CD4-positive, alpha-beta T cell treated with Interleukin-4 for 1 hour (primary cell): ENCODE results near the gene SORBS2.
A peak's percentile ranks its signal among the peaks of the same experiment; 100 is the strongest.
"Not testable (repeated sequence)": the region's sequence is repeated elsewhere in the genome, so short reads cannot be mapped to it uniquely, and the experiment has no call there.

Experiments used
- DNase-seq, 2 donors: peaks; one replicate each; pipeline ENCODE4 v3.0.0-alpha.2; 2020 to 2022

SORBS2 gene, protein sequence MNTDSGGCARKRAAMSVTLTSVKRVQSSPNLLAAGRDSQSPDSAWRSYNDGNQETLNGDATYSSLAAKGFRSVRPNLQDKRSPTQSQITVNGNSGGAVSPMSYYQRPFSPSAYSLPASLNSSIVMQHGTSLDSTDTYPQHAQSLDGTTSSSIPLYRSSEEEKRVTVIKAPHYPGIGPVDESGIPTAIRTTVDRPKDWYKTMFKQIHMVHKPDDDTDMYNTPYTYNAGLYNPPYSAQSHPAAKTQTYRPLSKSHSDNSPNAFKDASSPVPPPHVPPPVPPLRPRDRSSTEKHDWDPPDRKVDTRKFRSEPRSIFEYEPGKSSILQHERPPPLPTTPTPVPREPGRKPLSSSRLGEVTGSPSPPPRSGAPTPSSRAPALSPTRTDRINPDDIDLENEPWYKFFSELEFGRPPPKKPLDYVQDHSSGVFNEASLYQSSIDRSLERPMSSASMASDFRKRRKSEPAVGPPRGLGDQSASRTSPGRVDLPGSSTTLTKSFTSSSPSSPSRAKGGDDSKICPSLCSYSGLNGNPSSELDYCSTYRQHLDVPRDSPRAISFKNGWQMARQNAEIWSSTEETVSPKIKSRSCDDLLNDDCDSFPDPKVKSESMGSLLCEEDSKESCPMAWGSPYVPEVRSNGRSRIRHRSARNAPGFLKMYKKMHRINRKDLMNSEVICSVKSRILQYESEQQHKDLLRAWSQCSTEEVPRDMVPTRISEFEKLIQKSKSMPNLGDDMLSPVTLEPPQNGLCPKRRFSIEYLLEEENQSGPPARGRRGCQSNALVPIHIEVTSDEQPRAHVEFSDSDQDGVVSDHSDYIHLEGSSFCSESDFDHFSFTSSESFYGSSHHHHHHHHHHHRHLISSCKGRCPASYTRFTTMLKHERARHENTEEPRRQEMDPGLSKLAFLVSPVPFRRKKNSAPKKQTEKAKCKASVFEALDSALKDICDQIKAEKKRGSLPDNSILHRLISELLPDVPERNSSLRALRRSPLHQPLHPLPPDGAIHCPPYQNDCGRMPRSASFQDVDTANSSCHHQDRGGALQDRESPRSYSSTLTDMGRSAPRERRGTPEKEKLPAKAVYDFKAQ (N-terminal part only)

GRCh38 chr4:185811509-185812364 lies at the start of gene SORBS2:
SORBS2 (minus strand) TSS chr4:185812194; CDS start chr4:185690571, 121,623 bp downstream.
- peak in 1 of 2 donors; percentile 36 for DNase-seq

GRCh38 chr4:185859111-185859510 lies 47.1 kb upstream of the SORBS2 start:
- DNase-seq, result no peak

DNA sequence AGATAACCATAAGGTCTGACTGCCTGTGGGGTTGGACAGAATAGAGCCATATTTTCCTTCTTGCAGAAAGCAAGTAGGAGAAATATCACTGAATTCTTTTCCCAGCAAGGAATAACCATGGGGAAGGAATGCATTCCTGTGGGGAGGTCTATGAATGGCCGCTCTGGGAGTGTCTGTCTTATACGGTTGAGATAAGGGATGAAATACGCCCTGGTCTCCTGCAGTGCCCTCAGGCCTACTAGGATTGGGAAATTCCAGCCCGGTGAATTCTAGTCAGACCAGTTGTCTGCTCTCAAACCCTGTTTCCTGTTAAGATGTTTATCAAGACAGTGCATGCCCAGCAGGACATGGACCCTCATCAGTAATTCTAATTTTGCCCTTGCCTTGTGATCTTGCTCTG lies 45.6 kb upstream of the SORBS2 start:
- DNase-seq, result not testable (repeated sequence)

DNA sequence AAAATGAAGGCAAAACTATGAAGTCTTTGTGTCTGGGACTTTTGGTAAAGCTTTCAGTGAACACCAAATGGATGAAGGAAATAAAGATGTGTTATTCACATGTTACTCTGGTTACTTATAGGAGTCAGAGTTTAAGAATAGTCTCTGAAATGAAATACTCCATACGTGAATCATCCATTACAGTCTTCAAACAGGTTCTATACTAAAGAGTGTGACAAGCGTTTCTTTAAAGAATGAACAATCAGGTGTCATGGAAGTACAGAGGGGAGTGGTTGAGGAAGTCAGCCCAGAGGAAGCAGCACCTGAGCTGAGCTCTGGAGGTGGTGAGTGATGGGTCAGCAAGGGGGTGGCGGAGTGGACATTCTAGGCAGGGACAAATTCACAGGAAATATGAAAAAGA lies 41.8 kb upstream of the SORBS2 start:
- DNase-seq, result no peak

DNA sequence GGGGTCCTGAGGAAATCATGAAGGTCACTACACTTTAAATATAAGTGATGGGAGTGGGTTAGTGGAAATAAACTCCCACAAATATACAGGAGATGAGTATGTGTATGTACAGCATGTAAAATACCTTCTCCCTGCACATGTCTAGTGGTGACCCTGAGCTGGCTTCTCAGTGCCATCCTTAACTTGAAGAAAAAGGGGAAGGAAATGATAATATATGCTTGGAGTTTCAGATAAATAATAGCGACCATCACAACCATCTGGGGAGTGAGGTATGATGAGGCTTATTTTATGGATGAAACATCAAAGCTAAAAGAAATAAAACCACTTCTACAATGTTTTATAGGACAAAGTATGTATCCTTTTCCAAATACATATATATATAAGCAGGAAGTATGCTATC lies 41.0 kb upstream of the SORBS2 start:
- DNase-seq, result no peak

GRCh38 chr4:185849664-185850550 lies 37.9 kb upstream of the SORBS2 start:
- no peak for DNase-seq

DNA sequence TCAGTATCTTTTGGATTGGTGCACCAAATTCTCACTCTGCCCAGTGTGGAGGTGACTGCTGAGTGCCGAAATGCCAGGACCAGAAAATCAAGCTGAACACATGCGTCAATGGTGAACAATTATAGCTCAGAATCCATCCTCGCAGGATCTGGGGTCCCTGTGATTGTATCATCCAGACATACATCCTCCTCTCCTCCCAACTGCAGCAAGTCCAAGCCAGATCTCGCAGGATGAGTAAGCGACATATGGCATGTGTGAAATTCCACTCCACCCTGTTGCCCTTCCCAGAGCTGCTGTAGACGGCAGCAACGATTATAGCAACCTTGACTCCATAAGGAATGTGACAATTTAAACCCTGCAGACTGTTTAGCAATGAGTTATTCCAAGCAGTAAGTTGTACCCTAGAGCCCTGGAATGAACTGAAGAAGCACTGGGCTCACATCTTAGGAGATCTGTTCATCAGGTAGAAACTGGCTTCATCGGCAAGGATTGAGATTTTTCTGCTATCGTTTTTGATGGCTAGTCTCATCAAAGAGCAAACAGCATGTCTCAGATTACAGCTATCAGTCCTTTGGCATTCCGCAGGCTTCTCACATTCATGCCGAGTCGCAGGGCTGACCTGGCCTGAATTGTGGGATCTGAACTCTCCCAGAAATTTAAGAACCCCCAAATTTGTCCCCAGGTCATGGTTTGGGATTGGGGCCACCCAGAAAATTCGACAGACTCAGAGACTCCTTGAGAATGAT lies 35.5 kb upstream of the SORBS2 start:
- DNase-seq, result no peak

- DNase-seq, result no peak
Observed at GRCh38 chr4:185846505-185847150, 34.6 kb upstream of the SORBS2 start.

DNA sequence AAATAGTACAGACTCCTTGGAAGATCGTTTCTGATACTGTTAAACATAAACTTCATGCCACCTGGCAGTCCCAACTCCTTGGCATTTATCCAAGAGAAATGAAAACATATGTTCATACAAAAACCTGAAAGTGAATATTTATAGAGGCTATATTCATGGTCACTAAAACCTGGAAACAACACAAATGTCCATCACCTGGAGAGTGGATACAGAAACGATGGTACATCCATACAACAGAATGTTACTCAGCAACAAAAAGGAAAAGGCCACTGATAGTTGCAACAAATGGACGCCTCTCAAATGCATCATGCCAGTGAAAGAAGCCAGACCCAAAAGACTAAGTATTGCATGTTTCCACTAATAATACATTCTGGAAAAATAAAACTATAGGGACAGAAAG lies 34.0 kb upstream of the SORBS2 start:
- no peak for DNase-seq

DNA sequence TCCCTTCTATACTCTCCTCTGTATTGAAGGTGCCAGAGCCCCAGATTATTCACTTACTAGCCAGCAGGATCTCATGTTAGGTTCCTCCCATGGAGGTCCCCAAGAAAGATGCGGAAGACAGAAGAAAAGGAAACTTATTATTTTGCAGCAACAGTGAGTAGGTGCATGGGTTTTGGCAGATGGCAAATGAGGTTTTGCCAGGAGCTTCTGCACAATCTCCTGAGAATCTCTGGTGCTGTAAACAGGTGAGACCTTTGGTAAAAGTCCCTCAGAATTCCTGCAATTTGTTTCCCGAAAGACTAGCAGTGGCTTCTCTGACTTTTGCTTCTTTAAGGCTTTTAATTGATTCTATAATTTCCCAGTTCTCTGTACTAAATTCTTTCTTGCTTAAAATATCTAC lies 29.5 kb upstream of the SORBS2 start:
- no peak for DNase-seq

GRCh38 chr4:185840953-185841352 lies 29.0 kb upstream of the SORBS2 start:
- DNase-seq, result no peak

DNA sequence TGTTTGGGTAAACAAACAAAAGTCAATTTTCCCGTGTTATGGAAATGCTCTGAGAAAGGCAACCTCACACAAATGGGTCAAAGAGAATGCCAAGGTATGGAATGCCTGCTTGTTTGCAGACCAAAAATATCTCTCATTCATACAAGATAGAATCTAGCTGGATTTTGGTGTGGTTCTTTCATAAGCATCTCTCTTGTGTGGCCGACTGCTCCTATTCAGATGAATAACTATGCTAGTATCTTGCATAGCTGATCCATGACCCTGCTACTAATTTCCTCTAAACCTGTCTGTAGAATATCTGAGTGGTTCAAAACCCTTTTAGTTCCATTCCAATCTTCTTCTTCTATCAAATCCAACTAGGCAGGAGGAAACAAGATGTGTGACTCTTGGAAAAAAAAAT lies 28.2 kb upstream of the SORBS2 start:
- DNase-seq, result no peak

- DNase-seq, result no peak
Observed at GRCh38 chr4:185839770-185840169, 27.8 kb upstream of the SORBS2 start.

DNA sequence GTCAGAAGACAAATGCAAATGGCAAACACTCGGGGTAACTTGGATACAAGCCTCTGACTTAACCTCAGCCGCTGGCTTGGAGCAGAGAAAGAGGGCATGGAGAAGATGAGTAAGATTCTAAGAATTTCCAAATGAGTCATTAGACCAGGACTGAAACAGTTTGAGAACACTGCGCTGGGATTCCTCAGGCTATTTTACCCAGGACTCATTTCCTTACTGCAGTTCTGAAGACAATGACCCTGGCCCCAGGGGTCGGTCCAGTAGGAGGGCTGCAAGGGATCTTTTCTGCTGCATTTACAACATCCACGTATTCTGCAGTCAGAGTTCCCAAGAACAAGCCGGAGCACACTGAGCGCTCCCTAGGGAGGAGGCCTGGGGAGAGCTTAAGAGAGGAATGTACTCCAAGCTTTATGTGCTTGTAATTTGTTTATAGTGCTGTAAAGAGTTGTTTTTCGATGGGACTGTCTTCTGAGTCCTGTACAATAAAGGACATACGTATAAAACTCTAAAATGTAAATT lies 27.3 kb upstream of the SORBS2 start:
- no peak for DNase-seq

DNA sequence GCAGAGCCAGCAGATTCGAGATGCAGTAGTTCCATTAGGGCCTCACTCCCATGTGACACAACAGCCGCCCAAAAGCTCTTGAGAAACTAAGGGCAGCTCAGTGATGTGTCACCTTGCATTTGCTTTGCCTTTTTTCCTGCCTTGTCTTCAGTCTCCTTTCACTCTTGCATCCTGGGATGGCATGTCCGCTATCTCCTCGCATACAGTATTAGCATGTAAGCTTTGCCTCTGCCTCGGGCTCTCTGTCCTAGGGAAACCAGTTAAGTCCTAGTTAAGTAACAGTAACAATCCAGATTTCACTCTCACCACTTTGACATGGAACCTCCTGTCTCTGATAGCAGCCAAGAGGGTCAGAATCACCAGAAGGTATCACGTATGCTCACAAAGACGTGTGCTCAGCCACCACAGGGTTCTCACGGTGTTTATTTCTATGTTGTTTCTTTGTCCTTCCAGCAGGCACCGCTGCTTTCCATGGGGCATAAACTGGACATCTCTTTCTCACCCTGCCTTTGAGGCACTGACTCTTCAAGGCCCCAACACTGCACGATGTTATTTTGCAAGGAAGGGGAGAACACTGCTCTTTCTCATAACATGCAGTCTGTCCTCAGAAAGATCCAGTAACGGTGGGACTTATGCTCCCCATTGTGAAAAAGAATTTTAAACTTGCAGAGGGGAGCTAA lies 26.7 kb upstream of the SORBS2 start:
- no peak for DNase-seq

- no peak for DNase-seq
Observed at GRCh38 chr4:185838104-185838452, 26.1 kb upstream of the SORBS2 start.

DNA sequence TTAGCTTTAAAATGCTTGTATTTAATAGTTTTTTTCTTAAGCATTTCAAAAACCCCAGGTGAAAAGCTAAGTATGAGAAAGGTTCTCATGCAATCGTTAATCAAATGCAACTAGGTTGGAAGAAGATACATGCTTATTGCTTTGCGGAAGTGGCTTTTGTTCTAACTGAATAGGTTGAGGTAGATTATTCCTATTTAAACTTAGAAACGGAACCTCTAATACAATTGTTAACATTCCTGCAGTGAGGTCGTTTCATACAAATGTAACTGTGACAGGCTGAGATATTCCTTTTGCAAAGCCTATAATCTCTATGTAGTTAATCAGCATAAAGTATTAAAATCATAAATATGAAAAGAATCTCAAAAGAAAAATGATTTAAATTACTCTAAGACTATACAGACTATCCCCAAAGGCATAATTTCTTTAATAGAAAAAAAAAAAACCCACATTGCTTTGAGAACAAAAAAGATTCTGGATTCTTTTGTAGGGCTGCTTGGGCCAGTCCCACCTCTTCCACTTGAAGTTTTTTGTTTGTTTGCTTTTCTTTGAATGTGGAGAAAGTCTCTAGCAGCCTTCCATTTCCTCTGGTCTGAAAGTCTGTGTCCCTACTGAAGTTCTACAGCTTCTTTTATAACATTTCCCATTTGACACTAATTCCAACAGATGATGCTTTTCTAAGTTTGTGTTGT lies 25.6 kb upstream of the SORBS2 start:
- no peak for DNase-seq

DNA sequence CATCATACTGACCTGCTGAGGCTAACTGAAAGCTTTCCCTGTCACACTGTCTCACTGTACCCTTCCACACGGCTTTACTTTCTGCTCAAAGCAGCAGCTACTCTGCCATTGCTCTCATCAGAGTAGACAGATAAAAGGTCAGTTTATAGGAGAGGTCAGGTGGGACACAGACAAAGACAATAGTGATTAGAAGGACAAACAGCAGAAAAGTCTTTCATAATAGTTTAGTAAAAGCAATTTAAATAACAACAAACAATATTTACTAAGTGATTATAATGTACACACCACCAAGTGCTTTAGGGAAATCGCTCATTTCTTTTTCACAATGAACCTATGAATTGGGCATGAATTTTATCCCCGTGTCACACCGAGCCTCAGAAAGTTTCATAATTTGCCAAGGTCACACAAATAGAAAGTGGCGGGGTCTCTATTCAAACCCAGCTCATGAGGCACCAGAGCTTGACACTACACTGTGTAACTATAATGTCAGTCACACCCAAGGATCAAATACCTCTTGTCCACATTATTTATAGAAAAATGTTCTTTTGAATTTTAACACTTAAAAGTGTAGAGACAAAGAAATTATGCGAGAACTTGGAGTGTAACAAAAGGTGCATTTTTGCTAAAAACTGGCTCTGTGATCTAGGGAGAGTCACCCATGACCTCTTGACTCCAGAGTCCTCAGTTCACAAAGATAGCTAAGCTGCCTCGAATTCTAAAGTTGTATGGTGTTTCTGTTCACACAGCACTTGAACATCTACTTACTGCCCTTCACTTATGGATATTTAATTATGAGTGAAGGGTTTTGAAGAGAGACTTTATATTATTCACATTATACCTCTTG lies 24.5 kb upstream of the SORBS2 start:
- DNase-seq, result no peak
